DND-41 (cell line): ENCODE data around the gene SHLD3.

Experiments used
- ATAC-seq: fragments of 200-7000 bp; cut with Tn5 transposase; 3 replicates; pipeline ENCODE4 v1.9.1; 2021; ENCODE audit warnings: low read depth; ENCODE audit not compliant: insufficient read depth
- DNase-seq: peaks from one replicate; pipeline ENCODE4 v3.0.0-alpha.2; 2020
- H2AFZ ChIP-seq: 2 replicates; pipeline ENCODE4 v1.6.0; 2012; ENCODE audit warnings: low read depth, low read length
- H3K27ac ChIP-seq: 2 replicates; pipeline ENCODE4 v1.5.1; 2012; ENCODE audit warnings: low read length, inconsistent platforms
- H3K27me3 ChIP-seq: fragments of 200-600 bp; sonication (generic); 2 replicates; pipeline ENCODE4 v1.6.0; 2012; ENCODE audit warnings: low read length, mild to moderate bottlenecking, inconsistent platforms; ENCODE audit not compliant: insufficient read depth, poor library complexity
- H3K36me3 ChIP-seq: 2 replicates; pipeline ENCODE4 v1.5.1; 2012; ENCODE audit warnings: low read length, inconsistent platforms; ENCODE audit not compliant: insufficient read depth
- H3K4me1 ChIP-seq: 2 replicates; pipeline ENCODE4 v1.5.1; 2012; ENCODE audit warnings: mild to moderate bottlenecking, low read length; ENCODE audit not compliant: insufficient read depth
- H3K4me2 ChIP-seq: 2 replicates; pipeline ENCODE4 v1.6.0; 2012; ENCODE audit warnings: mild to moderate bottlenecking, moderate library complexity, low read length, inconsistent platforms; ENCODE audit not compliant: insufficient read depth
- H3K4me3 ChIP-seq, 2 experiments: fragments of 200-600 bp in 1 of 2; shearing (Covaris generic) in 1 of 2; 2 replicates each; pipeline ENCODE4 v1.5.1; 2012 to 2016; ENCODE audit warnings: inconsistent platforms in 2 of 2, low read length in 2 of 2, mild to moderate bottlenecking in 2 of 2, low read depth in 1 of 2, moderate library complexity in 1 of 2
- H3K79me2 ChIP-seq: 2 replicates; pipeline ENCODE4 v1.6.0; 2012; ENCODE audit warnings: low read length, inconsistent platforms; ENCODE audit not compliant: insufficient read depth
- H3K9ac ChIP-seq: 2 replicates; pipeline ENCODE4 v1.6.0; 2012; ENCODE audit warnings: low read depth, mild to moderate bottlenecking, inconsistent platforms, low read length, moderate library complexity
- H3K9me3 ChIP-seq: 2 replicates; pipeline ENCODE4 v1.5.1; 2012; ENCODE audit warnings: low read length, moderate library complexity, mild to moderate bottlenecking, inconsistent platforms; ENCODE audit not compliant: insufficient read depth, severe bottlenecking
- H4K20me1 ChIP-seq: 2 replicates; pipeline ENCODE4 v1.6.0; 2012; ENCODE audit warnings: low read length; ENCODE audit not compliant: insufficient read depth
- EZH2 ChIP-seq: IDR thresholded peaks from 3 replicates; pipeline ENCODE4 v1.6.1; 2012; ENCODE audit warnings: borderline replicate concordance, low read depth, mild to moderate bottlenecking, moderate library complexity, low read length, inconsistent platforms; ENCODE audit not compliant: severe bottlenecking
- TF ChIP-seq, protein P1 (sequence below): IDR thresholded peaks from 2 replicates; pipeline ENCODE4 v1.5.1; 2012; ENCODE audit warnings: borderline replicate concordance, low read length, moderate library complexity, mild to moderate bottlenecking; ENCODE audit not compliant: poor library complexity, severe bottlenecking; ENCODE audit errors: extremely low read depth

Gene SHLD3

DNA sequence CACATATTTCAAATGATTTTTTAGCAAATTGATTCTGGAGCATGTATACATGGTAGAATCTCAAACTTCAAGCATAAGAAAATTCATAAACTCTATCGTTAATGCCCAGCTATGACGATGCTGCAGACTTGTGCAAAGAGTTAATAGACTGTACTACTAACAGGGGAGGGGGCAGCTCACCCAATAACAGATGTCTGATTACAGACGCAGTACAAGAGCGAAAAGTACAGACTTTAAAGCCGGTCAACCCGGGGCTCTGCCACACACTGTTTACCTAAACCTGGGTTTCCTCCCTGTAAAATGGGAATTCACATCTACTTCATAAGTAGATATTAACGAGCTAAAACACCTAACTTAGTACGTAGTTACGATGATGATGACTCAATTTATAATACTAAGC, 1.3 kb upstream of the SHLD3 start:
- Histone ChIP-seq H3K79me2 (peaks cover 92% of the 10 kb centered on the region), H3K27ac (peak overlapping the region; percentile 95), H3K4me1 (peaks cover 50% of the 10 kb centered on the region), H3K9ac (peak overlapping the region; percentile 71), H3K4me3 (peak overlapping the region; percentile 98), H3K36me3 (peaks cover 3% of the 10 kb centered on the region; the same call in 1 of the 2 replicates), H3K9me3 (no peaks in the 10 kb centered on the region), H3K4me2 (peak overlapping the region; percentile 88), H4K20me1 (no peaks in the 10 kb centered on the region), H3K27me3 (no peaks in the 10 kb centered on the region), H2AFZ (peak overlapping the region; percentile 98)
- DNase-seq (no peak), ATAC-seq (no peak)
- TF ChIP-seq, protein P1, sequence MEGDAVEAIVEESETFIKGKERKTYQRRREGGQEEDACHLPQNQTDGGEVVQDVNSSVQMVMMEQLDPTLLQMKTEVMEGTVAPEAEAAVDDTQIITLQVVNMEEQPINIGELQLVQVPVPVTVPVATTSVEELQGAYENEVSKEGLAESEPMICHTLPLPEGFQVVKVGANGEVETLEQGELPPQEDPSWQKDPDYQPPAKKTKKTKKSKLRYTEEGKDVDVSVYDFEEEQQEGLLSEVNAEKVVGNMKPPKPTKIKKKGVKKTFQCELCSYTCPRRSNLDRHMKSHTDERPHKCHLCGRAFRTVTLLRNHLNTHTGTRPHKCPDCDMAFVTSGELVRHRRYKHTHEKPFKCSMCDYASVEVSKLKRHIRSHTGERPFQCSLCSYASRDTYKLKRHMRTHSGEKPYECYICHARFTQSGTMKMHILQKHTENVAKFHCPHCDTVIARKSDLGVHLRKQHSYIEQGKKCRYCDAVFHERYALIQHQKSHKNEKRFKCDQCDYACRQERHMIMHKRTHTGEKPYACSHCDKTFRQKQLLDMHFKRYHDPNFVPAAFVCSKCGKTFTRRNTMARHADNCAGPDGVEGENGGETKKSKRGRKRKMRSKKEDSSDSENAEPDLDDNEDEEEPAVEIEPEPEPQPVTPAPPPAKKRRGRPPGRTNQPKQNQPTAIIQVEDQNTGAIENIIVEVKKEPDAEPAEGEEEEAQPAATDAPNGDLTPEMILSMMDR, result no peak
- TF ChIP-seq EZH2, result no peak

DNA sequence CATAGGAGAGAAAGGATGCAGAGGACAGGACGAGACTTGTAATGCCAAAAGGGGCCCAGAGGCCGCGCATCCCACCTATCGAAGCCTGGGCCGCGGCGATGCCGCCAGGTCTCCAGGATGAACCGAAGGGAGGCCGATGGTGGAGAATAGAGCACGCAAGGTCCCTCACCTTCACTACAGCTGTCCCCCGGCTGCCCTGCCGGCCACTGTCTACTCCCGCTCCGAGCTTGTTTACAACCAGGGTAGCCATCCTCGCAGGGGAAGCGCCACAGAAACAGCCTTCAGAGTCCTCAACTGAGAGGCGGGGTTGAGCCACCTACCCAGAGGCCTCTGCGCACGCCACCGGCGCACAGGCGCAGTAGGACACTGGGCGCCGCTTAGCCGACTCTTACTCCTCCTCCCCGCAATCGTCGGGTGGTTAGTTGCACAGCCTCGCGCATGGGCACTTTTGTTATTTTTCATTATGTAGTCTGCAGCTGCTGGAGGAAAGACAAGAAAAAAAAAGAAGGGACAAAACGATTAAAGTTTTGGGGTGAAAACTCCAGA, 729 bp upstream of the SHLD3 start, which contains the start of gene TRIM23:
Gene TRIM23, minus strand, starts transcription at position 309 of the 546 bp plus-strand sequence. Its CDS starts 59 bp downstream, at position 250.
- Histone ChIP-seq H3K9me3 (no peaks in the 10 kb centered on the region), H3K27me3 (no peaks in the 10 kb centered on the region), H3K27ac (peak within 1 kb of the TSS; percentile 95), H4K20me1 (no peaks in the 10 kb centered on the region), H3K4me1 (peaks cover 50% of the 10 kb centered on the region), H3K9ac (peak within 1 kb of the TSS; percentile 71), H3K4me2 (peak within 1 kb of the TSS; percentile 88), H3K79me2 (peaks cover 92% of the 10 kb centered on the region), H2AFZ (peak within 1 kb of the TSS; percentile 98), H3K4me3 (peak within 1 kb of the TSS; percentile 98), H3K36me3 (peaks cover 5% of the 10 kb centered on the region; the same call in 1 of the 2 replicates)
- DNase-seq (peak; percentile 92), ATAC-seq (peak; percentile 97)
- TF ChIP-seq, protein P1, result peak; percentile 33
- TF ChIP-seq EZH2, result no peak

DNA sequence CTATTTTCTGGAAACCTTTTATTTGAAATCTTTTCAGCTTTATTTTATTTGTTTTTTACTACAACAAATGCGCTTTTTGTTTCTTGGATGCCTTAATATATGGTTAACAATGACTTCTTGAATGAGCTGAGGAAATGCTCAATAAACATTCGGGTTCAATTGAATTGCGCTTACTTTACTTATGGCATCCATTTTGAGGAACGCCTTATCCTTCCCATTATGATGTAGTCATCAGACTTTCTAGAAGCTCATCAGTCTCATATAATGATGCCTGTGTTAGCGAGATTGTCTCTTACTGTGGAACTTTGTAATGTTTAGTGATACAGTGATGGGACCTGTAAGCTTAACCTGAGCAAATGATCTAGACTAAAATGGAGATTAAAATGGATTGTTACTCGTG, 916 bp downstream of the SHLD3 start:
- Histone ChIP-seq H3K36me3 (peaks cover 12% of the 10 kb centered on the region), H2AFZ (0 out of 2 replicates have a peak overlapping the region, but pooled peaks have one; percentile 88), H3K4me1 (peaks cover 50% of the 10 kb centered on the region), H3K27me3 (no peaks in the 10 kb centered on the region), H3K9ac (peak overlapping the region; percentile 71), H3K79me2 (peaks cover 92% of the 10 kb centered on the region), H3K27ac (peak overlapping the region; percentile 95), H3K4me2 (peak overlapping the region; percentile 88), H3K4me3 (peak overlapping the region; percentile 98), H3K9me3 (no peaks in the 10 kb centered on the region), H4K20me1 (no peaks in the 10 kb centered on the region)
- ATAC-seq, result no peak
- DNase-seq, result no peak
- no peak for TF ChIP-seq EZH2

DNA sequence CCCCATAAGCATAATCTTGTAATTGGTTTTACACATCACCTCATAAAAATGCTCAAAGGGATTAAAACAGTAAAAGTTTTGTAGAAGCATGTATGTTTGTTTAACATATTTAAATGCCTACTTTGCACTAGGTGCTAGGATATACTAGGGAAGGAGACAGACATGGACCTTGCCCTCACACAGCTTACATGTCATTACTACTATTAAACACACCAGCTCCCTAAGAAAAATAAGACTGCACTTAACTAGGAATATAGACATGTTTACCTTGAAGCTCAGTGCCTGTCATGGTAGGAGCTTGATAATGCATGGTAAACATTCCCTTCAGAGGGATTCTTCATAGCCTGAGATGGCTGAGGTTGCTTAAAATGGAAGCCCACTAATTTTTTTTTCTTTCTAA, 6.2 kb downstream of the SHLD3 start:
- H3K79me2 ChIP-seq, result peaks cover 61% of the 10 kb centered on the region

More for the DNA sequence above, 6.2 kb downstream of the SHLD3 start:
- no peak for DNase-seq
- Histone ChIP-seq H3K9me3 (no peaks in the 10 kb centered on the region), H3K4me2 (no peak overlapping the region), H3K36me3 (peaks cover 20% of the 10 kb centered on the region), H4K20me1 (no peaks in the 10 kb centered on the region), H2AFZ (no peak overlapping the region), H3K27ac (no peak overlapping the region), H3K4me1 (peaks cover 21% of the 10 kb centered on the region), H3K9ac (no peak overlapping the region), H3K27me3 (no peaks in the 10 kb centered on the region), H3K4me3 (no peak overlapping the region)
- TF ChIP-seq, protein P1, result no peak
- no peak for TF ChIP-seq EZH2
- ATAC-seq, result no peak
